Gastrocnemius medialis (tissue), 4 donors: ENCODE results near the gene TMEM131L. TPM values are rescaled to one million over a fixed set of nuclear protein-coding genes. Genes with fewer than 3 reads are reported as not detected.
"Not testable (repeated sequence)": the region's sequence is repeated elsewhere in the genome, so short reads cannot be mapped to it uniquely, and the experiment has no call there.

Experiments used
- ATAC-seq, 2 donors: fragments of 150-250 bp; one replicate each; pipeline ENCODE4 v1.9.1; 2016
- DNase-seq, 2 donors: peaks; one replicate each; pipeline ENCODE4 v3.0.0-alpha.2; 2019
- H3K27ac ChIP-seq, 4 donors: fragments of 200-600 bp; sonication (generic); 1 replicate in 1 of 4; 2 replicates in 3 of 4; pipeline ENCODE4 v1.5.1; 2016 to 2018; ENCODE audit warnings: mild to moderate bottlenecking in 2 of 4, moderate library complexity in 1 of 4
- H3K27me3 ChIP-seq, 3 donors: fragments of 200-600 bp; sonication (generic) in 2 of 3; 1 replicate in 1 of 3; 2 replicates in 2 of 3; pipeline versions ENCODE4 v1.5.1 to v1.6.0; 2016 to 2019; ENCODE audit warnings: mild to moderate bottlenecking in 1 of 3, moderate library complexity in 1 of 3
- H3K36me3 ChIP-seq, 2 donors: fragments of 200-600 bp; sonication (generic) in 1 of 2; one replicate each; pipeline ENCODE4 v1.5.1; 2017 to 2018
- H3K4me1 ChIP-seq, 2 donors: fragments of 200-600 bp; sonication (generic) in 1 of 2; one replicate each; pipeline ENCODE4 v1.5.1; 2016 to 2017; ENCODE audit warnings: mild to moderate bottlenecking in 2 of 2
- H3K4me3 ChIP-seq, 4 donors: fragments of 200-600 bp; sonication (generic) in 3 of 4; 1 replicate in 1 of 4; 2 replicates in 3 of 4; pipeline ENCODE4 v1.5.1; 2016 to 2019; ENCODE audit warnings: mild to moderate bottlenecking in 2 of 4
- H3K9me3 ChIP-seq, 3 donors: fragments of 200-600 bp; sonication (generic) in 2 of 3; 1 replicate in 1 of 3; 2 replicates in 2 of 3; pipeline ENCODE4 v1.5.1; 2016 to 2019
- CTCF ChIP-seq, 5 experiments: fragments of 450-650 bp in 3 of 5; fragments of 200-600 bp in 2 of 5; sonication (generic) in 2 of 5; IDR thresholded peaks in 4 of 5; conservative IDR thresholded peaks in 1 of 5; 1 replicate in 4 of 5; 2 replicates in 1 of 5; pipeline ENCODE4 v1.5.1; 2016 to 2019; ENCODE audit warnings: antibody characterized with exemption in 5 of 5, mild to moderate bottlenecking in 3 of 5, moderate library complexity in 3 of 5
- POLR2A ChIP-seq, 2 donors: fragments of 450-650 bp; IDR thresholded peaks; one replicate each; pipeline ENCODE4 v1.6.1; 2017; ENCODE audit warnings: antibody characterized with exemption in 2 of 2, mild to moderate bottlenecking in 2 of 2, moderate library complexity in 2 of 2
- in situ Hi-C, 4 donors: fragments of 200-750 bp; cut with MboI; loops; one replicate each; pipeline versions ENCODE4 v1.15.0 to v1.8.0; 2017; ENCODE audit warnings: low sequenced_read_pairs in 4 of 4
- intact Hi-C: fragments of 100-400 bp; cut with DNase I; formaldehyde crosslinking; loops from one replicate; pipeline ENCODE4 v1.15.1; 2023; ENCODE audit warnings: low total_unique reads
- total RNA-seq, 4 donors: library from RNA; depleted of rRNA; stranded (reverse); fragments of >200 nt; gene quantifications; one replicate each; pipeline versions ENCODE4 v1.1.0 to v1.2.3, GENCODE V29; 2016

TMEM131L gene
- total RNA-seq, 4 donors from 2014 or later = 4.6 to 21.4 (median 9.5) TPM

GRCh38 chr4:153566631-153567150, 100.5 kb downstream of the TMEM131L start:
- H3K27ac ChIP-seq = peak overlapping the region; percentile 83 to 94 (median 86)
- no peaks in the 10 kb centered on the region for H3K36me3 ChIP-seq
- no peaks in the 10 kb centered on the region for H3K27me3 ChIP-seq
- TF ChIP-seq CTCF (IDR thresholded peaks at IDR 0.05 in 4 of 5, conservative IDR thresholded peaks at IDR 0.05 in 1 of 5) = no peak
- no peak for TF ChIP-seq POLR2A (IDR thresholded peaks at IDR 0.05)
- H3K4me1 ChIP-seq = peaks cover 60 to 67% of the 10 kb centered on the region in 2 donors
- no peaks in the 10 kb centered on the region for H3K9me3 ChIP-seq
- H3K4me3 ChIP-seq = no peak overlapping the region
- DNase-seq (peak; percentile 86 to 89), ATAC-seq (peak; percentile 60 to 77)
- intact Hi-C loops = no loop called here
- in situ Hi-C loops = no loop called here

- in situ Hi-C loops, intact Hi-C loops, H3K4me3 ChIP-seq, H3K9me3 ChIP-seq, H3K27me3 ChIP-seq, ATAC-seq, H3K36me3 ChIP-seq, DNase-seq: not testable (repeated sequence)
- Histone ChIP-seq H3K27ac (peak overlapping the region; percentile 83 to 94 (median 86)), H3K4me1 (peaks cover 61 to 77% of the 10 kb centered on the region in 2 donors)
Observed at GRCh38 chr4:153567660-153568059, 101.5 kb downstream of the TMEM131L start.

- no peaks in the 10 kb centered on the region for H3K9me3 ChIP-seq
- ATAC-seq = no peak
- intact Hi-C loops = loop anchor here (5.0 to 10.0 kb wide), 2 partner anchors 346 to 878 kb away; no protein-coding TSS in a partner anchor
Observed at GRCh38 chr4:153570228-153570973, 104.2 kb downstream of the TMEM131L start.

GRCh38 chr4:153571006-153571545, 104.9 kb downstream of the TMEM131L start:
- intact Hi-C loops (loop anchor here (5.0 to 10.0 kb wide), 2 partner anchors 346 to 879 kb away; no protein-coding TSS in a partner anchor), in situ Hi-C loops (loop anchor here (5.0 to 10.0 kb wide), 6 partner anchors 106 to 426 kb away; partner anchors contain the start of genes MND1 (in 1 of the 4) and TMEM131L (in 1 of the 4))
- no peaks in the 10 kb centered on the region for H3K36me3 ChIP-seq
- TF ChIP-seq CTCF (IDR thresholded peaks at IDR 0.05 in 4 of 5, conservative IDR thresholded peaks at IDR 0.05 in 1 of 5) = no peak
- no peak for TF ChIP-seq POLR2A (IDR thresholded peaks at IDR 0.05)
- DNase-seq (no peak), ATAC-seq (no peak)
- no peaks in the 10 kb centered on the region for H3K27me3 ChIP-seq
- peaks cover 70 to 77% of the 10 kb centered on the region in 2 donors for H3K4me1 ChIP-seq
- no peak overlapping the region for H3K4me3 ChIP-seq
- H3K9me3 ChIP-seq = no peaks in the 10 kb centered on the region
- H3K27ac ChIP-seq = peak overlapping the region; percentile 83 to 94 (median 86)

More at GRCh38 chr4:153570228-153570973, 104.2 kb downstream of the TMEM131L start:
- no peaks in the 10 kb centered on the region for H3K36me3 ChIP-seq
- no peak for DNase-seq
- no peaks in the 10 kb centered on the region for H3K27me3 ChIP-seq
- no peak for TF ChIP-seq CTCF (IDR thresholded peaks at IDR 0.05 in 4 of 5, conservative IDR thresholded peaks at IDR 0.05 in 1 of 5)
- TF ChIP-seq POLR2A (IDR thresholded peaks at IDR 0.05) = no peak
- in situ Hi-C loops = loop anchor here (5.0 to 10.0 kb wide), 6 partner anchors 106 to 426 kb away; partner anchors contain the start of genes MND1 (in 1 of the 4) and TMEM131L (in 1 of the 4)
- peak overlapping the region; percentile 83 to 94 (median 86) for H3K27ac ChIP-seq
- no peak overlapping the region for H3K4me3 ChIP-seq
- peaks cover 76 to 84% of the 10 kb centered on the region in 2 donors for H3K4me1 ChIP-seq
